CD4-positive, alpha-beta memory T cell (primary cell): Measurements from ENCODE around the gene RAPGEF1. TPM values are rescaled to one million over a fixed set of nuclear protein-coding genes. Genes with fewer than 3 reads are reported as not detected.
A peak's percentile ranks its signal among the peaks of the same experiment; 100 is the strongest.
"Not testable (repeated sequence)": the region's sequence is repeated elsewhere in the genome, so short reads cannot be mapped to it uniquely, and the experiment has no call there.

ENCODE experiments used
- CTCF ChIA-PET: fragments of 350-600 bp; sonication (Branson Sonifier 250); formaldehyde crosslinking; loops from one replicate; lab custom pipeline; 2021; ENCODE audit warnings: inconsistent platforms; ENCODE audit not compliant: partially characterized antibody; lab: Charles Lee
- POLR2A ChIA-PET: fragments of 350-600 bp; sonication (Branson Sonifier 250); formaldehyde crosslinking; loops from one replicate; lab custom pipeline; 2021; ENCODE audit not compliant: partially characterized antibody; lab: Charles Lee
- DNase-seq, 5 donors: peaks; one replicate each; pipeline versions ENCODE4 v3.0.0 to v3.0.0-alpha.2; 2020 to 2022; ENCODE audit warnings: mixed read lengths in 1 of 5
- H3K27ac ChIP-seq: one replicate; pipeline ENCODE4 v1.7.0; 2013; ENCODE audit warnings: low read depth, low read length
- H3K27me3 ChIP-seq: 2 replicates; pipeline ENCODE4 v1.7.0; 2013; ENCODE audit warnings: mild to moderate bottlenecking, low read length, moderate library complexity; ENCODE audit not compliant: insufficient read depth
- H3K36me3 ChIP-seq: 2 replicates; pipeline ENCODE4 v1.7.0; 2013; ENCODE audit warnings: mild to moderate bottlenecking, low read length, moderate library complexity; ENCODE audit not compliant: insufficient read depth
- H3K4me1 ChIP-seq: 2 replicates; pipeline ENCODE4 v1.7.0; 2013; ENCODE audit warnings: mild to moderate bottlenecking, low read length, moderate library complexity; ENCODE audit not compliant: insufficient read depth
- H3K4me3 ChIP-seq, 2 donors: one replicate each; pipeline ENCODE4 v1.7.0; 2013; ENCODE audit warnings: low read length in 2 of 2, mild to moderate bottlenecking in 1 of 2
- H3K9me3 ChIP-seq, 2 donors: one replicate each; pipeline ENCODE4 v1.7.0; 2013; ENCODE audit warnings: low read length in 2 of 2, control low read depth in 1 of 2; ENCODE audit not compliant: control insufficient read depth in 1 of 2
- H3K27ac Mint-ChIP-seq, 7 donors: one replicate each; pipeline ENCODE4 v1.8.0; 2020 to 2021; ENCODE audit warnings: mixed read lengths in 7 of 7, mild to moderate bottlenecking in 6 of 7, inconsistent platforms in 3 of 7, moderate library complexity in 3 of 7
- H3K27me3 Mint-ChIP-seq, 2 donors: one replicate each; pipeline ENCODE4 v1.8.0; 2020 to 2021; ENCODE audit warnings: mixed read lengths in 2 of 2
- H3K36me3 Mint-ChIP-seq, 2 donors: one replicate each; pipeline ENCODE4 v1.8.0; 2020 to 2021; ENCODE audit warnings: mixed read lengths in 2 of 2, inconsistent platforms in 1 of 2, mild to moderate bottlenecking in 1 of 2
- H3K4me1 Mint-ChIP-seq, 4 donors: one replicate each; pipeline ENCODE4 v1.8.0; 2020 to 2021; ENCODE audit warnings: mixed read lengths in 4 of 4, mild to moderate bottlenecking in 1 of 4
- H3K4me3 Mint-ChIP-seq, 8 donors: one replicate each; pipeline ENCODE4 v1.8.0; 2020 to 2021; ENCODE audit warnings: mixed read lengths in 8 of 8, mild to moderate bottlenecking in 7 of 8, moderate library complexity in 6 of 8, inconsistent platforms in 3 of 8
- H3K9me3 Mint-ChIP-seq, 8 donors: one replicate each; pipeline ENCODE4 v1.8.0; 2020 to 2021; ENCODE audit warnings: mixed read lengths in 8 of 8, mild to moderate bottlenecking in 5 of 8, inconsistent platforms in 3 of 8, moderate library complexity in 1 of 8
- intact Hi-C: fragments of 100-400 bp; cut with micrococcal nuclease; formaldehyde crosslinking; loops from one replicate; pipeline ENCODE4 v1.15.1; 2023
- polyA plus RNA-seq, 2 donors: library from polyadenylated mRNA; unstranded; fragments of 300-500 nt; fragmentation: Illumina TruSeq; gene quantifications; one replicate each; pipeline ENCODE4 v1.2.3, GENCODE V29; 2021
- total RNA-seq, 2 experiments: library from RNA; stranded (reverse); gene quantifications; one replicate each; pipeline ENCODE4 v1.2.3, GENCODE V29; 2021

RAPGEF1 gene
- total and polyA plus RNA-seq, 4 experiments from 2014 or later = 1.5 to 149 (median 76.2) TPM

- H3K27ac ChIP-seq, H3K4me3 ChIP-seq, H3K27me3 ChIP-seq, H3K9me3 Mint-ChIP-seq, H3K27me3 Mint-ChIP-seq, H3K9me3 ChIP-seq, H3K36me3 ChIP-seq, DNase-seq, H3K4me3 Mint-ChIP-seq, intact Hi-C loops: not testable (repeated sequence)
- CTCF ChIA-PET = interaction anchor here (1.0 to 8.2 kb wide), 3 partner anchors 15 to 50 kb away, joined by 3 to 75 read pairs (median 4); no protein-coding TSS in a partner anchor
- H3K27ac Mint-ChIP-seq = peak overlapping the region; percentile 31 to 98 (median 74)
- H3K4me1 Mint-ChIP-seq = peaks cover 69 to 98% (median 86%) of the 10 kb centered on the region in 4 donors
- peaks cover 48% of the 10 kb centered on the region for H3K4me1 ChIP-seq
- peaks cover 0 to 13% of the 10 kb centered on the region in 2 donors for H3K36me3 Mint-ChIP-seq
- POLR2A ChIA-PET = interaction anchor here (0.7 to 21.5 kb wide), 4 partner anchors 11 to 181 kb away, joined by 3 to 692 read pairs (median 148); partner anchors contain the start of gene RAPGEF1
Measured at GRCh38 chr9:131681826-131682225, 58.0 kb downstream of the RAPGEF1 start.

- H3K4me3 ChIP-seq, H3K27me3 ChIP-seq, H3K27ac ChIP-seq, H3K27me3 Mint-ChIP-seq, H3K36me3 ChIP-seq, H3K9me3 Mint-ChIP-seq, intact Hi-C loops, DNase-seq, H3K9me3 ChIP-seq: not testable (repeated sequence)
- H3K36me3 Mint-ChIP-seq = peaks cover 0 to 15% of the 10 kb centered on the region in 2 donors
- peaks cover 50% of the 10 kb centered on the region for H3K4me1 ChIP-seq
- peak overlapping the region in 6 of 7 donors; percentile 5 to 100 (median 95) for H3K27ac Mint-ChIP-seq
- ChIA-PET POLR2A (interaction anchor here (1.0 to 21.5 kb wide), 5 partner anchors 9 to 55 kb away, joined by 3 to 692 read pairs (median 5); partner anchors contain the start of gene RAPGEF1), CTCF (interaction anchor here (1.0 to 8.2 kb wide), 6 partner anchors 11 to 96 kb away, joined by 3 to 75 read pairs (median 3); no protein-coding TSS in a partner anchor)
- H3K4me1 Mint-ChIP-seq = peaks cover 71 to 99% (median 86%) of the 10 kb centered on the region in 4 donors
- peak overlapping the region in 1 of 8 donors; percentile 46 for H3K4me3 Mint-ChIP-seq
Measured at GRCh38 chr9:131681108-131681507, 58.8 kb downstream of the RAPGEF1 start.

- intact Hi-C loops = loop anchor here (2.0 to 10.0 kb wide), 3 partner anchors 49 to 425 kb away; partner anchors contain the start of gene POMT1
- Mint-ChIP-seq H3K27me3 (no peaks in the 10 kb centered on the region), H3K36me3 (peaks cover 0 to 13% of the 10 kb centered on the region in 2 donors), H3K4me1 (peaks cover 78 to 100% (median 89%) of the 10 kb centered on the region in 4 donors), H3K27ac (peak overlapping the region; percentile 94 to 100 (median 98)), H3K4me3 (peak overlapping the region in 6 of 8 donors; percentile 14 to 91 (median 66)), H3K9me3 (peaks cover 0 to 2% (median 0%) of the 10 kb centered on the region in 8 donors)
- H3K27ac ChIP-seq = peak overlapping the region; percentile 79
- no peaks in the 10 kb centered on the region for H3K27me3 ChIP-seq
- H3K4me1 ChIP-seq = peaks cover 63% of the 10 kb centered on the region
- peak overlapping the region in 1 of 2 donors; percentile 30 for H3K4me3 ChIP-seq
- ChIA-PET POLR2A (interaction anchor here (1.1 to 21.5 kb wide), 9 partner anchors 11 to 281 kb away, joined by 3 to 692 read pairs (median 31); partner anchors contain the start of gene RAPGEF1), CTCF (interaction anchor here (0.9 to 8.2 kb wide), 14 partner anchors 10 to 281 kb away, joined by 3 to 80 read pairs (median 8); partner anchors contain the start of gene RAPGEF1)
- no peak for DNase-seq
- H3K9me3 ChIP-seq = no peaks in the 10 kb centered on the region
- H3K36me3 ChIP-seq = no peaks in the 10 kb centered on the region
Measured at GRCh38 chr9:131679261-131680020, 60.4 kb downstream of the RAPGEF1 start.

GRCh38 chr9:131678499-131679111 is 61.3 kb downstream of the RAPGEF1 start:
- H3K36me3 Mint-ChIP-seq = peaks cover 0 to 14% of the 10 kb centered on the region in 2 donors
- H3K4me1 Mint-ChIP-seq = peaks cover 74 to 100% (median 89%) of the 10 kb centered on the region in 4 donors
- CTCF ChIA-PET = interaction anchor here (0.6 to 8.2 kb wide), 20 partner anchors 11 to 281 kb away, joined by 3 to 80 read pairs (median 8); partner anchors contain the start of gene RAPGEF1
- H3K27me3 ChIP-seq = no peaks in the 10 kb centered on the region
- peaks cover 71% of the 10 kb centered on the region for H3K4me1 ChIP-seq
- no peaks in the 10 kb centered on the region for H3K9me3 ChIP-seq
- peak; percentile 64 to 94 (median 73) for DNase-seq
- peak overlapping the region; percentile 94 to 100 (median 98) for H3K27ac Mint-ChIP-seq
- H3K9me3 Mint-ChIP-seq = peaks cover 0 to 2% (median 0%) of the 10 kb centered on the region in 8 donors
- peak overlapping the region; percentile 79 for H3K27ac ChIP-seq
- POLR2A ChIA-PET = interaction anchor here (0.6 to 21.5 kb wide), 20 partner anchors 12 to 992 kb away, joined by 3 to 692 read pairs (median 8); partner anchors contain the start of genes GTF3C4 and RAPGEF1
- H3K4me3 Mint-ChIP-seq = peak overlapping the region; percentile 74 to 94 (median 90)
- H3K36me3 ChIP-seq = no peaks in the 10 kb centered on the region
- H3K27me3 Mint-ChIP-seq = no peaks in the 10 kb centered on the region
- intact Hi-C loops = loop anchor here (1.0 to 10.0 kb wide), 5 partner anchors 10 to 424 kb away; partner anchors contain the start of gene POMT1
- H3K4me3 ChIP-seq = peak overlapping the region in 1 of 2 donors; percentile 30

- Mint-ChIP-seq H3K4me3 (peak overlapping the region; percentile 82 to 94 (median 92)), H3K4me1 (peaks cover 75 to 100% (median 89%) of the 10 kb centered on the region in 4 donors), H3K36me3 (peaks cover 0 to 14% of the 10 kb centered on the region in 2 donors), H3K9me3 (peaks cover 0 to 2% (median 0%) of the 10 kb centered on the region in 8 donors), H3K27ac (peak overlapping the region; percentile 94 to 100 (median 98)), H3K27me3 (no peaks in the 10 kb centered on the region)
- no peaks in the 10 kb centered on the region for H3K9me3 ChIP-seq
- H3K4me3 ChIP-seq = peak overlapping the region; percentile 30
- H3K36me3 ChIP-seq = no peaks in the 10 kb centered on the region
- DNase-seq = peak in 3 of 5 donors; percentile 46 to 48 (median 46)
- H3K4me1 ChIP-seq = peaks cover 81% of the 10 kb centered on the region
- ChIA-PET CTCF (interaction anchor here (0.8 to 8.2 kb wide), 23 partner anchors 10 to 92 kb away, joined by 3 to 80 read pairs (median 6); partner anchors contain the start of gene RAPGEF1), POLR2A (interaction anchor here (0.7 to 21.5 kb wide), 28 partner anchors 13 to 993 kb away, joined by 3 to 692 read pairs (median 5); partner anchors contain the start of genes GTF3C4, RAPGEF1 and SETX)
- H3K27ac ChIP-seq = peak overlapping the region; percentile 79
- intact Hi-C loops = loop anchor here (1.0 to 10.0 kb wide), 7 partner anchors 9 to 423 kb away; partner anchors contain the start of gene POMT1
- H3K27me3 ChIP-seq = no peaks in the 10 kb centered on the region
Measured at GRCh38 chr9:131677444-131678180, 62.3 kb downstream of the RAPGEF1 start.

- CTCF ChIA-PET = interaction anchor here (0.8 to 8.2 kb wide), 16 partner anchors 10 to 92 kb away, joined by 3 to 80 read pairs (median 10); partner anchors contain the start of gene RAPGEF1
- Mint-ChIP-seq H3K27ac (peak overlapping the region; percentile 94 to 100 (median 98)), H3K27me3 (no peaks in the 10 kb centered on the region), H3K9me3 (peaks cover 0 to 2% (median 0%) of the 10 kb centered on the region in 8 donors), H3K4me1 (peaks cover 76 to 100% (median 89%) of the 10 kb centered on the region in 4 donors), H3K4me3 (peak overlapping the region; percentile 82 to 94 (median 92)), H3K36me3 (peaks cover 0 to 14% of the 10 kb centered on the region in 2 donors)
- POLR2A ChIA-PET = interaction anchor here (0.6 to 21.5 kb wide), 22 partner anchors 13 to 677 kb away, joined by 3 to 692 read pairs (median 6); partner anchors contain the start of genes RAPGEF1 and SETX
- intact Hi-C loops = loop anchor here (2.0 to 10.0 kb wide), 4 partner anchors 20 to 422 kb away; partner anchors contain the start of gene POMT1
- Histone ChIP-seq H3K36me3 (no peaks in the 10 kb centered on the region), H3K9me3 (no peaks in the 10 kb centered on the region), H3K4me1 (peaks cover 87% of the 10 kb centered on the region), H3K4me3 (peak overlapping the region; percentile 1 to 30), H3K27me3 (no peaks in the 10 kb centered on the region), H3K27ac (peak overlapping the region; percentile 79)
- DNase-seq = no peak
Measured at GRCh38 chr9:131677049-131677443, 62.8 kb downstream of the RAPGEF1 start.
